Stimulated activated CD8-positive, alpha-beta memory T cell treated with anti-CD3 and anti-CD28 coated beads, Interleukin-15, amount 100 ng/mL, for 1 hour (primary cell): ENCODE results near the gene PRDX3.

Experiments
- DNase-seq: peaks from one replicate; pipeline ENCODE4 v3.0.0-alpha.2; 2020; ENCODE audit warnings: low read depth

The PRDX3 gene

GRCh38 chr10:119129721-119130120 is 48.9 kb downstream of the PRDX3 start:
- no peak for DNase-seq

GRCh38 chr10:119125942-119126341 is 52.7 kb downstream of the PRDX3 start:
- no peak for DNase-seq

- DNase-seq: no peak
These were observed 57.7 kb downstream of the PRDX3 start for GRCh38 chr10:119120875-119121274.

GRCh38 chr10:119120413-119120867 is 58.2 kb downstream of the PRDX3 start:
- no peak for DNase-seq

- DNase-seq: no peak
These were observed 59.2 kb downstream of the PRDX3 start for GRCh38 chr10:119119400-119119799.

- DNase-seq: no peak
These were observed 60.4 kb downstream of the PRDX3 start for GRCh38 chr10:119118231-119118630.
